Mucosa of gallbladder (tissue), 1 donor: ENCODE data around the gene KCNK4. TPM values are rescaled to one million over a fixed set of nuclear protein-coding genes. Genes with fewer than 3 reads are reported as not detected.
A peak's percentile ranks its signal among the peaks of the same experiment; 100 is the strongest.
"Not testable (repeated sequence)": the region's sequence is repeated elsewhere in the genome, so short reads cannot be mapped to it uniquely, and the experiment has no call there.

Source experiments
- DNase-seq: peaks from one replicate; pipeline ENCODE4 v3.0.0-alpha.2; 2020; ENCODE audit warnings: low spot score
- total RNA-seq: library from RNA; stranded (reverse); gene quantifications from one replicate; pipeline ENCODE4 v1.2.1, GENCODE V29; 2021
- donor health status: DM: no; HTN: no; CAD: no.

Gene KCNK4
- not detected for total RNA-seq

DNA sequence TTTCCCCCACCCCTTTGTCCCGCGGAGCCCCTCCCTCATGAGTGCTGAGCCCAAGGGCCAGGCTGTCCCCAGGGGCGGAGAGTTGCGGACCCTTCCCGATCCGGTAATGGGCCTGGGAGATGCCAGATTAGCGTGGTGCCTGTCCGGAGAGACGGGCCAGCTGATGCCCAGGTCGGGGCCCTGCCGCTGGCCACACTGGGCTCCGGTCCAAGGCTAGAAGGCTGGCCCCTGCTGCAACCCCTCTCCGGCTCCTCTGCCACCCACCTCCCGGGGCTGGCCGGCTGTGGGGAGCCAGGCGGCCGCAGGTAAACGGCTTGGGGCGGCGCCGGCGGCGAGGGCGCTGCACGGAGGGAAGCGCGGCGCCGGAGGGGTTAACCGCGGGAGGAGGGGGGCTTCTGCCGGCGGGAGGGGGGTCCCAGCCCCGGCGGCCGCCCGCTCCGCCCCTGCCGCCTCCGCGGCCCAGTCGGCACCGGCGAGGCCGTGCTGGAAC lies at the start of gene KCNK4:
KCNK4 (plus strand) TSS at position 41 of the 490 bp plus-strand sequence. CDS start 1,717 bp downstream, outside the sequence.
- no peak for DNase-seq

- peak; percentile 42 for DNase-seq
These were observed 49.4 kb upstream of the KCNK4 start for GRCh38 chr11:64241491-64242374.

- DNase-seq = no peak
These were observed 47.8 kb upstream of the KCNK4 start for GRCh38 chr11:64243236-64243854.

DNA sequence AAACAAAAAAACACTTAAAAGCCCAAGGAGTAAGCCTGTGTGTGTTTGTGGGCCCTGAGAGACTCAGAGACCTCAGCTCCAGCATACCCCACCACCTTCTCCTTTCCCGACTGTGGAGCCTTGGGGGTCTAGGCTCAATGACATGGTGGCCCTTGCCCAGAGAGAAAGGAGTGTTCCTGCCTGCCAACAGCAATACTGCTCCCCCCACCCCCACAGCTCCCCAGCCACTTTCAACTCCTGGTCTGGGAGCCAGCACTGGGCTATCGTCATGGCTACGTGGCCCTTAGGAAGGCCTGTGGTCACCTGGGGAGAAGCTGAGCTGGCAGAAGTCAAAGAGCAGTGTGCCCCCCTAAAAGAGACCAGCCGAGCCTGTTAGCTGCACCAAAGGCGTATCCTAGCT lies 47.0 kb upstream of the KCNK4 start:
- DNase-seq = no peak

- no peak for DNase-seq
These were observed 46.1 kb upstream of the KCNK4 start for GRCh38 chr11:64244966-64245365.

DNA sequence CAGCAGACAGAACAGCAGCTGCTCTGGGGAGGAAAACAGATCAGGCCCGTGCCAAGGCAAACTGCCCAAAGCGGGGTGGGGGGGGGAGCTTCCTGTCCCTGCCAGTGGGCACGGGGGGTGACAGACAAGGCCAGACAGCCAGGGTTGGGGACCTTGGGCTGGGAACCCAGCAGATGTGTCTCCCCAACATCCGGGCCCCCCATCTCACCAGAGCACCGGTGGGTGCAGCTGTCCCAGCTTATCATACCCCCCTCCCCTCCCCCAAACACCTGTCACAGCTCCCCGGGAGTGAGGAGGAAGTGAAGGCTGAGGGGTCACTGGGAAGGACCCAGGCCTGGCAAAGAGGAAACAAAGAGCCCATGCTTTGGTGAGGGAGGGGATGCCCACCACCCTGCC lies 45.7 kb upstream of the KCNK4 start:
- no peak for DNase-seq

DNA sequence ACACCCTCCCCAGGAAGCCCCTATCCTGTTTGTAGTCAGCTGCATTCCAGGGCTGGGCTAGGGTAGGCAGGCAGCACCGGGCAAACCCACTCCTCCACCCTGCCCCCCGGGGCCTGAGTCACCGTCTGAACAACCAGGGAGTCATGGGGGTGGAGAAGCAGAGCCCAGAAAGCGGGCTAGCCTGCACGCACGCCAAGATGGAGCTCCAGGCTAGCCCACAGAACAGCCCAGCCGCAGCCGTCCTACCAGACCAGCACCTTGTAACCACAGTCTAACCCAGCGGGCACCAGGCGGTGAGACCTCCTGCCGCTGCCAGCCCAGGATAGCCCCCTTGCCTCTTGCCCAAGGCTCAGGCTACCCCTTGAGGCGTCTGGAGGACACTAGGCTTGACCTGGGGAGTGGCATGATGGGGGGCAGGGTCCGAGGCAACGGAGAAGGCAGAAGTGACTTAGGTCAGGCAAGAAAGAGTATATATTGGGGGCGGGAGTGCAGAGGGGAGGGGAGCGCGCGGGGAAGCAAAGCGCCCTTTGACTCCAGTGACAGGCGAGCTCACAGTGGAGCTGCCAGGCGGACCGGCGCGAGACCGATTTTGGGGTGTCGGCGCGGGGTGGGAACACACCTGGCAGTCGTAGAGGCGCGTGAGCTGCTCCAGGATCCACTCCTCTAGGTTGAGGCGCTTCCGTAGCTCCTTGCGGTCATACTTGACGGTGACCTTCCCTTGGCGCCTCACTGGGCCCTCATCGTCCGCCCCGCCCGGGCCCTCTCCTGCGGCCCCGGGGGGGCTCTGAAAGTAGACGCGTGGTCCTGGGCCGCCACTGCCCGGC lies 45.1 kb upstream of the KCNK4 start:
- peak; percentile 60 for DNase-seq

DNA sequence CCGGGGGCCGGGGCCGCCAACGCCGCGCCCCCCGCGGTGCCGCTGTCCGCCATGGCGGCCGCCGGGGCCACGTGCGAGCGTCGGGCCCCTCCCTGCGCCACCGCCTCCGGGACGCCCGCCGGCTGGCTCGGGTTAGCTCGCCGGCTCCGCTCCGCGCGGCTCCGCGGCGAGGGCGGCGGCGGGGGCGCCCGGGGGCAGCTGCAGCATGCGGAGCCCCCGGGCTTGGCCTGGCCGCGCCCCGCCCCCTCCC lies 44.6 kb upstream of the KCNK4 start:
- DNase-seq = not testable (repeated sequence)

DNA sequence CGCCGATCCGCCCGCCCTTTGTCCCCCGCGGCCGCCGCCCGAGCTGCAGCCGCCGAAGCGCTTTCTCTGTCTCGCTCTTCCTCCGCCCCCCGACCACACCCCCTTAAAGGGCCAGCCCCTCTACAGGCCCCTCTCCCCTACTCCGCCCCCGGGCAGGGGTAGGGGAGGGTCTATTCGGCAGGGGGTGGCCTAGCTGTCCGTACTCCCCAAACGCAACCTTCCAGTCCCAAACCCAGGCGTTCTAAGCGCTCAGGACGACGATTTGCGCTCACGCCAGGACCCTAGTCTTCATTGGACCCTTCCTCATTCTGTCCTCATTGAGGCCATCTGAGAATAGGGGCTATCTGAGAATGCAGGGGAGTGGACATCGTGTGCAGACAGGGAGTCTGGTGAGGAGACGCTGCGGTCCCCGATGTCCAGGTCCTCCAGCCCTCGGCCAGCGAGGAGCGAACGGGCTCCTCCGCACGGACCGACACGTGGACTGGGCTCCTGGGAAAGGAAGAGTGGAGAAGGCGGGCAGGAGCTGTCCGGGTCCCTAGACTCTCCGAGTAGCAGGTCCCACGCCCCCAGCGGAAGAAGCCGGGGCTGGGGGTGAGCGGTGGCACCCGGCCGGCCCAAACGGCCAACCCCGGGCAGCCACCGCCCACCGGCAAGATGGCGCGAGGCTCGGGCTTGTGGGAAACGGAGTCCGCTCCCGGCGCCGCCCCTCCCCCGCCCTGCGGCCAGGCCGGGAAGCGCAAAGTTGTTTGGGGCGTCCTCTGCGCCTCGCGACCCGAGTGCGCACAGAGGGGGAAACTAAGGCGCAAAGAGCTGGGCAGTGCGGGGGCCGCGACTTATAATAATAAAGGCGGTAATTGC lies 44.0 kb upstream of the KCNK4 start, which contains the start of gene PPP1R14B:
PPP1R14B (minus strand) TSS at position 73 of the 858 bp plus-strand sequence. CDS start 270 bp downstream, outside the sequence.
- peak; percentile 82 for DNase-seq

- no peak for DNase-seq
These were observed 43.2 kb upstream of the KCNK4 start for GRCh38 chr11:64247729-64248531.

- DNase-seq = no peak
These were observed 42.5 kb upstream of the KCNK4 start for GRCh38 chr11:64248578-64248977.

DNA sequence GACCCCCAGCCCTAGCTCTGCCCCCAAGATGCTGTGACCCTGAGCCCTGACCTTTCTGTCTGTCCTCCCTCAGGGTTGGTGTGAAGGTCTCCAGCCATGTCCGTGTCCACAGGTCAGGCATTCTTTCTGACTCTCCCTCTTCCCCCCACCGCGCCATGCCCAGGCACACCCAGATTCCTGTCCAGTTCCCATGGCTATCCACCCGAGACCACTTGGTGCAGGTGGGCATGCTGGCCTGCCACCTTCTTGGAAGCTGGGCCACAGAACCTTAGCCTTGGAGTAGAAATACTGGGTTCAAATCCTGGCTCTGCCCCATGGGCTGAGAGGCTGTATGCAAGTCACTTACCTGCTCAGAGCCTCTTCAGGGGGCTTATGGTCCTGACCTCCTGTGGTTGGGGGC lies 42.1 kb upstream of the KCNK4 start:
- no peak for DNase-seq

DNA sequence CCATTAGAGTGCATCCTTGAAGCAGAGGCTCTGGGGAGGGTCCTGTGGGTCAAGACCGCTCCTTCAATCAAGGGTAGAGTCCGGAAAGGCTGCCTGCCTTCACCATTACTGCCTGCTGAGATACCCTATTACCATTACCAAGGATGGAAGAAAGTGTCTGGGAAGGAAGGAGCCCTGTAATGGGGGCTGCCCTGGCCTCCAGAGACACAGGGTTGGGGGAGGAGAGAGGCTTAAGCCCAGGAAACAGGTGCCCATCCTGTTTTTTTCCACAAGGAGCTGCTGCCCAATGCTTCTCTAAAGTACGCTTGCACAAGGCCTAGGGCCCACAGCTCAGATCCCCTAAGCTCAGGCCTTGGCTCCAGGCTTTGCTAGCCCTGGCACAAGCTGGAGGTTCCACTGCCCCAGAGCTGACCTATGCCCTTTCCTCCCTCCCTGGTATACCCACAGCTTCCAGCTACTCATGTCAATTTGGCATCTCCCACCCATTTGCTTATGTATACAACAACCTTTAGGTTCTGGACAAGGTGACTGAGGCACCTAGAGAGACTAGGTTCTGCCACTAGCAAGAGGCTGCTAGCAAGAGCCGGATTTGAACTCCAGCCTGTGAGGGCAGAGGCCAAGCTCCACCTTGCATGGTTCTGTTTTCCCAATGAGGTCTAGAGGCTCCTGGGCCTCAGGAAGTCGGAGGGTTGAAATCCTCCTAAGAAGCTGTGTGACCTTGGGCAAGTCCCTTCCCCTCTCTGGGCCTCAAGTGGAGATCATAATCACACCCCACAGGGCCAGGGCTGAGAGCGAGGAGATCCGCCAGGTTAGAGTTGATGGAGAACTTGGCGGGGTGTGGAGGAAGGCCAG lies 41.3 kb upstream of the KCNK4 start:
- DNase-seq = no peak

GRCh38 chr11:64250415-64251015 lies 40.6 kb upstream of the KCNK4 start:
- no peak for DNase-seq

- no peak for DNase-seq
These were observed 39.9 kb upstream of the KCNK4 start, which contains the start of gene PLCB3 for GRCh38 chr11:64251016-64251752. PLCB3 (plus strand) TSS chr11:64251530; CDS start chr11:64251650, 120 bp downstream.

DNA sequence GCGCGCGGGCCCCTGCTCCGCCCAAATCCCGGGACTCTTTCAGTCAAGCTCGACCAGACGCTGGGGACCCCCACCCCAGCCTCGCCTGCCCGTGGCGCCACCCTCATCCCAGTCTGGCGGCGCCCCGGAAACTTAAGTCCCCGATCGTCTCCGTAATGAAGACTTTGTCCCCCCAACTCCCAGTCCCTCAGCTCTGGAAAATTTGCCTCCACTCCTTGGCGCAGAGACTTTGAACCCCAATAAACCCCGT lies 39.4 kb upstream of the KCNK4 start:
- DNase-seq = no peak

- no peak for DNase-seq
These were observed 38.9 kb upstream of the KCNK4 start for GRCh38 chr11:64252003-64252872.

- DNase-seq = no peak
These were observed 38.1 kb upstream of the KCNK4 start for GRCh38 chr11:64253043-64253442.
